C4-2B (cell line): ENCODE measurements around the gene TSPAN9.

Source experiments
- H3K27ac ChIP-seq: fragments of 450-650 bp; 2 replicates; pipeline ENCODE4 v1.5.1; 2017
- ZFX ChIP-seq: fragments of 450-650 bp; IDR thresholded peaks from 2 replicates; pipeline ENCODE4 v1.6.1; 2017
- TF ChIP-seq, protein P1 (sequence below): fragments of 450-650 bp; conservative IDR thresholded peaks from 2 replicates; pipeline ENCODE4 v1.5.1; 2017; ENCODE audit warnings: mild to moderate bottlenecking

The TSPAN9 gene

DNA sequence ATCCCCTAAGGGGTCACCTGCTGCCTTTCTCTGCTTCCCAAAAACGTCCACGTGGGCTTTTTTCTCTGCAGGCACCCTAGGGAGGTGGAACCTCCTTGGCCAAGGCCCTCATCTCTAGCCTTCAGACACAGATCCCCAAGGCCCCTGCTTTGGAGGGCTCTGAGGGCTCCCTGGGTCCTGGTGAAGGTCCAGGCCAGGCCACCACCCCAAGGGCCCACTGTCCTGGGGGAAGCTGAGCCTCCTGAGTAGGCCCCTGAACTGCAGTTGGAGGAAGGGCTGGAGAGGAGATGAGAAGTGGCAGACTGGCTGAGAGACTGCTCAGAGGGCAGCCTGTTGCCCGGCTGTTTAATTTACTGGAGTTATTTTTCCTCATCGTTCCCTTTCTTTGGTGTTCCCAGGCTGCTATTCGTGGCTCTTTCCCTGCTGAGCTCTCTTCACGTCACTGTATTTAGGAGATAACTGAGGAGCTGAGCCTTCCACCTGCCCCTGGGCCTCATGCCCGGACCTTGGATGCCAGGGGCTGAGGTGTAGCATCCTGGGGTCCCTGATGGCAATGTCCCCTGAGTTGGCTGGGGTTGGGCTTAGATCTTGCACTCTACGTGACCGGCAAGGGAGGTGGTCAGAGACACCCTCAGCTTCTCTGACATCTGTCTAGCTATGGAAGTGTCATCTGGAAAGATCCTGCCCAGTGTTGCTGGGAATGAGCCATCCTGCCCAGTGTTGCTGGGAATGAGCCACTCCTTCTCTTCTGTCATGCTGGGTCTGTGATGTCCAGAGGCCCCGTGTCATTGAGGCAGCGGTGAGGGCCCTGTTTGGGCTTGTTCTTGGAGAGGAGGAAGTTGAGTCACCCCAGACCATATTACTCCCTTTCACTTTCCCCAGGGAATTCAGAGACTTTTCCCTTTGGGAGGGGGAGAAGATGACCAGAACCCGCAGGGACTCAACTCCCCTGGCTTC lies 139.8 kb downstream of the TSPAN9 start:
- no peak overlapping the region for H3K27ac ChIP-seq
- TF ChIP-seq, protein P1, sequence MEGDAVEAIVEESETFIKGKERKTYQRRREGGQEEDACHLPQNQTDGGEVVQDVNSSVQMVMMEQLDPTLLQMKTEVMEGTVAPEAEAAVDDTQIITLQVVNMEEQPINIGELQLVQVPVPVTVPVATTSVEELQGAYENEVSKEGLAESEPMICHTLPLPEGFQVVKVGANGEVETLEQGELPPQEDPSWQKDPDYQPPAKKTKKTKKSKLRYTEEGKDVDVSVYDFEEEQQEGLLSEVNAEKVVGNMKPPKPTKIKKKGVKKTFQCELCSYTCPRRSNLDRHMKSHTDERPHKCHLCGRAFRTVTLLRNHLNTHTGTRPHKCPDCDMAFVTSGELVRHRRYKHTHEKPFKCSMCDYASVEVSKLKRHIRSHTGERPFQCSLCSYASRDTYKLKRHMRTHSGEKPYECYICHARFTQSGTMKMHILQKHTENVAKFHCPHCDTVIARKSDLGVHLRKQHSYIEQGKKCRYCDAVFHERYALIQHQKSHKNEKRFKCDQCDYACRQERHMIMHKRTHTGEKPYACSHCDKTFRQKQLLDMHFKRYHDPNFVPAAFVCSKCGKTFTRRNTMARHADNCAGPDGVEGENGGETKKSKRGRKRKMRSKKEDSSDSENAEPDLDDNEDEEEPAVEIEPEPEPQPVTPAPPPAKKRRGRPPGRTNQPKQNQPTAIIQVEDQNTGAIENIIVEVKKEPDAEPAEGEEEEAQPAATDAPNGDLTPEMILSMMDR = no peak
- no peak for TF ChIP-seq ZFX

DNA sequence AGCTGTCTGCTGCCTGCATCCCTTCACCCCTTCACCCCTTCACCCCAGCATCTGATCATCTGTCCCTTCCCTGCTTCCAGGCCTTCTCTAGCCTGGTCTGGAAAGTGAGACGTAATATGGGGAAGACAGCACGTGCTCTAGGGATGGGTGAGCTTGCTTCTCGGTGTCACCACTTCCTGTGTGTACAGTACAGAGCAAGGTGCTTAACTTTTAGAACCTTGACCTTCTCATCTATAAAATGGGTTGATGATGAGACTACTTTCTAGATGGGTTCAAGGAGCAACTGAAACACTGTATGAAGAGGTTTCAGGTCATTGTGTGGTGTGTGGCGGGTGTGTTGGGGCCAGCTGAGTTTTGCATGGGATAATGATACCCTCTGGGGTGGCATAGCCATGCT lies 140.5 kb downstream of the TSPAN9 start:
- H3K27ac ChIP-seq = no peak overlapping the region
- TF ChIP-seq ZFX = no peak
- TF ChIP-seq, protein P1 = no peak

DNA sequence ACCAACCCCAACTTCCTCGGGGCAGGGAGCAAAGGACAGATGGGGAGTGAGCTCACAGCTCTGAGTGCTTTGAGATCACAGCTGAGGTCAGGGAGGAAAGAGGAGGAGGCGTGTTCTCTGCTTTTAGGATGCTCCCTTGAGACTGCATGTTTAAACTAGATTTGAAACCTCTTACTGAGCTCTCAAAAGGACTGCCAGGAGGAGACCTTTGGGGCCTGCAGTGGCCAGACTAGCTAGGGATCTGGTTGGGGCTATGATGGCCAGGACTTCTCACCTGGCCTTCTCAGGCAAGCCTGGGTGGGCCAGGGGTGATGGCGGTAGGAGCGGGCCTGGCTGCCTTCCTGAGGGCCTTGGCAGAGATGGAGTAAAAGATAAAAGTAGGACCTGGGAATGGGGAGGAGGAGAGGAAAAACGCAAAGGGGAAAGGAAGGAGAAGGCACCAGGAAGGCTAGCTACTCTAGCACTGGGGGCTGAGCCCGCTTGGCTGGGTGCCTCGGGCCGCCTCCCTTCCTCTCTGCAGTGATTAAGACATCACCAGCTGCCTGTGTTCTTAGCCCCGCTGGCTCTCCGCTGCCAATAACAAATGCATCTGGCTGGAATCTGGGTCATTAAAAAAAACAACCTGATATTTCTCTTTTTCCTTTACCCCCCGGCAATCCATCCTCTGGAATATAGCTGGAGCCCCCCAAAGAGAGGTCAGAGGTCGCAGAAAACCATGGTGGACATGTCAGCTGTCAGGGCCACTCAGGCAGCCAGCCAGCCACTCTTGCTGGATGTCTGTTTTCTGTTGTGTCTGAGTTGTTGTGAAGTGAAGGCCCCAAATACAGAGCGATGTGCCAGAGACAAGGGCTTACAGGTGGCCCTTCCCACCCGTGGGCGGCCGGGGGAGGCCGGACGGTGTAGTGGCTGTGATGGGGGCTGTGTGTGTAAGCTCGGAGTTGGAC lies 141.3 kb downstream of the TSPAN9 start:
- TF ChIP-seq, protein P1 = no peak
- TF ChIP-seq ZFX = no peak
- no peak overlapping the region for H3K27ac ChIP-seq

DNA sequence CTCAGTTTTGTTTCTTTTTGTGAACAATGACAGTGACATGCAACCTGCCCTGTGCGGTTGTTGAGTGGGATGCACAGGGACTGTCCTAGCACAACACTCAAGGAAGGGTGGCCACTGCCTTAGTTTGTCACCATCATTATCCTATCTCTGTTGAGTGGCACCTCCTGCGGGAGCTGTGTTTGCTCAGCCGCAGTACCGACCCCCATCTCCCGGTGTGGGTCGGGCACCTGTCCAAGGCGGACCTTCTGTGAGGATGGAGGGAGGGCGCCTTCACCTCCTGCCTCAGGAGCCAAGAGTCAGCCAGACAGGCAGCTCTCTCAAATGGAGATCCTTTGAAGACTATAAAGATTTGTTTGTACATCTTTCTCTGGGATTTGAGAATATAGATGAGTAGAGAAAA lies 142.1 kb downstream of the TSPAN9 start:
- H3K27ac ChIP-seq = no peak overlapping the region
- TF ChIP-seq ZFX = no peak
- TF ChIP-seq, protein P1 = no peak

DNA sequence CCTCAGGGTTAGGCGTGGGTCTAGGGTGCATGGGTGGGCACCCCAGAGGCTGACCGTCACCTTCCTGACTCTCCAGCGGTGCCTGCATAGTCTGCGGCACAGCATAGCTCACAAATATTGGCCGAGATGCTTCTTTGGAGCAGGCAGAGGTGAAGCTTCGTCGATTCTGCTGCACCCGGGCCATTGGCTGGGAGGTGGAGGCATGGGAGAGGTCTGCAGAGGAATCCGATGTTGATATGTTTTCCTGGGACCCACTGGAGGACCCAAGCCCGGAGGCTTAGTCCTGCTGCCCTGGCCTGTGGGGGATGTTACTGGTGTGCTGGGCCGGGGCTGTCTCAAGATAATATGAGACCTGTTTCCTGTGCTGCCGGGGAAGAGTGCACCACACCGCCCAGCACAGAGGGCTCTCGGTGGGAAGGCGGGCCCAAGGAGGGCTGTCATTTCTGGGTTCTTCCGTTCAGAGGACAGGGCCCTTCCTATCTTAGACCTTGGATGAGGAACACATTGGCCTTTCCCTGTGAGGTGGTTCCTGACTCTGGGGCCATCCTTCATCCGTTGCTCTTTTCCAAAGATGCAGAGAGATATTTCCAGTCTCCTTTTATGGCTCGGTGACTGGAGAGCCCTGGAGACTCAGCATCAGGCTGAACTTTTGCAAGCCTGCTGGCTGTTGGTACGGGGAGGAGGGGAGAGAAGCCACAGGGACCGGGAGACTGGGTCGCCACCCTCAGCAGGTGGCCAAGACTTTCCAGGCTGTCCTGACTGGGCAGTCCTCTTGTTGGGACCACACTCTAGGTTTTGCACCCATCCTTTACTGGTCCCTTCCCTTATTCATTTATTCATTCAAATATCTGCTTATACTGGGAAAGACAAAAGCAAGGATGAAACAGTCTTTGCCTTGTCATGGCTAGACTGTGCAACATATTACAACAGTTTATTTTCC lies 143.5 kb downstream of the TSPAN9 start:
- TF ChIP-seq, protein P1 = no peak
- TF ChIP-seq ZFX = no peak

DNA sequence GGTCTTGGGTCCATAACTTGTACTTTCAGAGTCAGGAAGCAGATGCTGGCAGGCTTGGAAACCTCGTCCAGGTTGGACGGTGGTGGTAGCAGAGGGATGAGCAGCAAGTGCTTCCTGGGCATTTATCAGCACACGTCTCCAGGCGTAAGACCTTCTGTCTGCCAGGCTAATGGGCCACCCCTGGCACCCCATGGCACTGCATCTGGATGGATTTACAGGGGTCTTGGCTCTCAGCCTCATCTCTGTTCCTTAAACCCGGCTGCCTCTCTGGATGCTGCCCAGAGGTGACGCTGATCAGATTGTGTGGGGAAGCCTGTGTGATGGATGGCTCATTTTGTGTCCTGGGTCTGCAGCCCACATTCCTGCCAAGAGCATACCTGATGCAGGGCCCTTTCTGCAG lies 145.1 kb downstream of the TSPAN9 start:
- H3K27ac ChIP-seq = no peak overlapping the region
- TF ChIP-seq, protein P1 = no peak
- no peak for TF ChIP-seq ZFX

More for the DNA sequence above, 143.5 kb downstream of the TSPAN9 start:
- H3K27ac ChIP-seq = no peak overlapping the region
